SW 1271 (cell line): ENCODE measurements around the gene AHI1.

Source experiments
- DNase-seq, 2 experiments: peaks; one replicate each; lab custom pipeline; 2025; lab: John Stamatoyannopoulos, UW

The AHI1 gene

GRCh38 chr6:135451617-135452190 is 45.8 kb downstream of the AHI1 start:
- DNase-seq, result peak in 1 of 2 experiments; percentile 26

DNA sequence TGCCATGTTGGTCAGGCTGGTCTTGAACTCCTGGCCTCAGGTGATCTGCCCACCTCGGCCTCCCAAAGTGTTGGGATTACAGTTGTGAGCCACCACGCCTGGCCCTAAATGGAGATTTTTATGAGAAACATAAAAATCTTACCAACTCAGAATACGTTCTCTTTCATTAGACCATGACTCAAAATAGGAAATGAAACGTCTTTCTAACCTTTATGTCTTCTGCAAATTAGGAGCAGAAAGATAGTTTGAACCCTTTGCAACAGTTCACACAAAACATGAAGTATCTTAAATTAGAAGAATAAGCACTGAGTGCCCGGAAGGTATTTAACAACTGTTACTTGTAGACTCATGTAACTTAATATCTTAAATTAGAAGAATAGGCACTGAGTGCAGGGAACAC is 48.3 kb downstream of the AHI1 start:
- no peak for DNase-seq

DNA sequence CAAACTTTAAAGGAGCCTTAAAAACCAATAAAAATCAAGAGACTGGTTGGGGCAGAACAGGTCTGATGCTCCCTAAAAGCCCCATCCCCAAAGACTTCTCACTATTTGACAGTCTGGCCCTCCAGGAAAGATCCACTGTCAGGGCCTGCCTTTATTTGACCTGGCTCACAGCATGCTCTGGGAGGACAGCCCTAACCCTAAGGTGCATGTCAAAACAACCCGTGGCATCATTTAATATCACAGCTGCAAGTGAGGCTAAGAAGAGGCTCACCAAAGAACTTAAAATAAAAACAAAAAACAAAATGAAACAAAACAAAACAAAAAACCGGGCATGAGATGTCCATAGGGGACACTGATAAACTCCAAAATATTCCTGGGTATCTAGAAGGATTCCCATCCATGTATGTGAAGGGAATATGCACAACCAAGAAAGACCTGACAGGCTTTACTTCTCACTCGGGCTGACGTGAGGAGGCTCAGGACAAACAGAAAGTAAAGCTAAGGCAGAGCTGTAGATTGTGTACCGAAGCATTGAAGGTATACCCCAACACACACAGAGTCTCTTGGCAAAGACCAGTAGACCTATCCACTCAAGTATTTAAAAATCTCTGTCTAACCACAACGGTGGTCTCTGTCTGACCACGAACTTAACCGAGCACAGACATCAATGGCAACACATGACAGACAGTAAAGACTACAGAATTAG is 57.3 kb downstream of the AHI1 start:
- no peak for DNase-seq

DNA sequence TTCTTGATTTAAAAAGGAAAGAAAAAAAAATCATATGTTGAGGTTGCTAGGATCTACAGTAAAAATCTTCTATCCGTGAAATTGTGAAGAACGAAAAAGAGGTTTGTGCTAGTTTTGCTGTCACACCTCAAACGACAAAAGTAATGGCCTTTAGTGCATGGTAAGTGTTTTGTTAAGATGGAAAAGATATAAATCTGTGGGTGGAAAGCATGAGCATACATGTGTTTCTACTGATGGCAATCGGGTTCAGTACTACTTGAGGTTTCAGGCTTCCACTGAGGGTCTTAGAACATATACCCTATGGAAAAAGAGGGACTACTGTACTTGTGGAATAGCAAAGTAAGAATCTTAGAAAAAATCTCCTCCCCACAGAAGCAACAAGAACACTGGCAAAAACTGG is 58.0 kb downstream of the AHI1 start:
- DNase-seq, result no peak

- DNase-seq, result peak in 1 of 2 experiments; percentile 29
Observed at GRCh38 chr6:135438907-135439535, 58.5 kb downstream of the AHI1 start.

- DNase-seq, result no peak
Observed at GRCh38 chr6:135434991-135435390, 62.5 kb downstream of the AHI1 start.

DNA sequence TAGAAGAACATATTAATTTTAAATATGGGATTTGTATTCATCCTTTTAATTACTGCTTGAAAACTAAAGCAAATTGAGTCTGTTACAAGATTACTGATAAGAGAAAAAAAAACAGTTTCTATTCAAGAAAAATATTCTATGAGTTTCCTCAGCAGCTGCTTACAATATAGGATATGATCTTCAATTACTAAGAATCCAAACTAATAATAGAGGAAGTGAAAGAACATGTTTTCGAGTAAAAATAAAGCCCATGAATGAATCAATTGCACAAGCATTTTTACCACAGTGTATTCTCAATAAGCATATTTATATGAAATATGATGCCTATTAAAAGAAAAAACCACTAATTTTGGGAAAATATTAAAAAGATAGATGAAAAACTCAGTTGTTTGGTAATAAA is 63.4 kb downstream of the AHI1 start:
- DNase-seq, result no peak

DNA sequence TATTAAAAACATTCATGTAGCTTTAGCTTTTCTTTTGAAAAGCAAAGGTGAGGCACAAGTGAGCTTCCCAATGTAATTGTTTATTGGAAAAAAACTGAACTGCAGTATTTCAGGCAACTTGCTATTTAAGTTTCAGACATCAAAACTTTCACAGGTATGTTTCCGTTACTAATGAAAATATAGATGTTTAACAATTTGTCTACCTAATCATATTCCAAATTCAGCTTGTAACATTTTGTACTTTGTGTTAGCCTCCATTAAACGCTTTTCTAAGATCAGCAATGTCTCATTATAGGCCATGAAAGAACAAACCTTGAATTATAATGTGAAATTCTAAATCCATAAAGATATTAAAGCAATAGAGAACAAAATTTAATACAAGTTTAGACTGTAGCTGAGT is 69.5 kb downstream of the AHI1 start:
- no peak for DNase-seq

DNA sequence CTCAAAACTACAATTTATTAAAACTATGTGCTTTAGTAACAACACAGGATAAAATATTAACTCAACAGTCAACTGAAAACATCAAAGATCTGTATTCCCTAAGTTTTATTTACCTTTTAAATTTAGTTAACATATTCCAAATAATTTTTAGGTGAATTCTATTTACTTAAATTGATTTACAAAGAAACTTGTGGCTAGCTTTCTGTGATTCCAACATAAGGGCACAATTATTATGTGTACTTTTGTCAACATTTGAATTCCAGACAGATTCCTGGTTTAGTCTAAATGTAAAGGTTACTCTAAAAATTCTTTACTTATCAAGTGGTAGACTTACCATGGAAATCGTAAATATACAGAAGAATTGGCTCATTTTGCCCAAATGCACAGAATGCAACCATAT is 70.7 kb downstream of the AHI1 start:
- DNase-seq, result no peak

DNA sequence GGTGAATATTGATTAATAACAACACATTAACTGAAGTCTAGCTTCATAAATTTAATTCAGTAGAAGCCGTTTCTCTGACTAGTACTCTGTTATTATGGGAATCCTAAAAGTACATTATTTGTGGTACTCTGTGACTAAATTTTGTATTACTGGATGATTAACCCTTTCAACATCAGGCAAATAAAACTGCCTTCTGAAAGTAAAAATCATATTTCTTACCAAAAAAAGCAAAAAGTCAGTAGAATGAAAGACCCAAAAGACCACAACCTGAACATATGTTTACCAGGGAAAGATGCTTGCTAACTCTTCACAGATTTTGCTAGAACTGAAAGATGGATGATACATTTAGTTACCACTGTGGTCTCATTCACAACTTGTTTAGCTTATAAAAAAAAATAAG is 73.2 kb downstream of the AHI1 start:
- no peak for DNase-seq

DNA sequence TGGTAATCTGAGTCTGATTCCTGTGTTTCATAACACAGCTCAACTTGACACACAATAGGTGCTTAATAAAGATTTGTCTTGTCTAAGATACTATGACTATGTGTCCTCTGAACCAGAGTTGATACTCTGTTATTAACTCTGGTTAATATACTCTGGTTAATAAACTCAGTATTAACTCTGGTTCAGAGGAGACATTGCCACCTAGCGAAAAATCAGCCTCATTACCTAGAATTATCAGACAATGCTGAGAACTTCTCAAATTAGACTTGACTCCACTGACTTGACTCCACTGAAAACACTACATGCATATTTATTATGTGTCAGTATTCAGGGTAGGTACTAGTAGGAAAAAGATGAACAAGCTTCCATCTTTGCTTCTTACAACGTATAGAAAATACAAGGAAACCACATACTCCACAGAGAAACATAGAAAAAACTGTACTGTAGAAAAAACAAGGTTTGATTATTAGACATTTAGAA is 73.9 kb downstream of the AHI1 start:
- DNase-seq, result peak in 1 of 2 experiments; percentile 49

- DNase-seq, result no peak
Observed at GRCh38 chr6:135419162-135419561, 78.4 kb downstream of the AHI1 start.

DNA sequence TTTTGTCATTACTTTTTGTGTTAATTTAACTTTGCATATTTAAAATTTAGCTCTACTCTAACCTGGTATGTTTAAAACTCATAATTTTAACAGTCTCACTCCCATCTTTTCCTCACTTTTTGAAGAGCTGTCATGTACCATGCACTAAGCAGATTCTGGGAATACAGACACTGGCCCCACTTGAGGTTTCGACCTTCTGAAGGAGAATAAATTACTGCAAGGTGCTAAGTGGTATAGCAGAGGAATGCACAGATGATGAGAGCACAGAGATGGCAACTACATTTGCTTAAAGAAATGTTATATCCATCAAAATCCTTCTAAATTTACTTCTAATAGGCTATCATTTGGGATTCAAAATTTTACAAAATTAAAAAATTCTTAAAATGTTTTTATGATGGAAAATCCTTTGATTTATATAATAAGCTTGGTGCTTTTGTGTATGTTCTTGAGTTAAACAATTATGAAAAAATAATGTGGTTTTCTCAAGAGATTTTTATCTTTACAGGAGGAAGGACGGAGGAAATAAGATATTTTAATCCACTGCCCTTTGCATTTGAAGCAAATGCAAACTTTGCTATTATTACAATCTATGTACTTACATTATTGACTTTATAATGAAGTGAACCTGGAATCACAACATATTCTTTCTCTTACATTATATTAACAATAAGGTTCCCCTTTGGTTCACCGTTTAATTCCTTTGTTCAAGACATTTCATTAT is 79.3 kb downstream of the AHI1 start:
- no peak for DNase-seq

GRCh38 chr6:135412761-135413160 is 84.8 kb downstream of the AHI1 start:
- no peak for DNase-seq

DNA sequence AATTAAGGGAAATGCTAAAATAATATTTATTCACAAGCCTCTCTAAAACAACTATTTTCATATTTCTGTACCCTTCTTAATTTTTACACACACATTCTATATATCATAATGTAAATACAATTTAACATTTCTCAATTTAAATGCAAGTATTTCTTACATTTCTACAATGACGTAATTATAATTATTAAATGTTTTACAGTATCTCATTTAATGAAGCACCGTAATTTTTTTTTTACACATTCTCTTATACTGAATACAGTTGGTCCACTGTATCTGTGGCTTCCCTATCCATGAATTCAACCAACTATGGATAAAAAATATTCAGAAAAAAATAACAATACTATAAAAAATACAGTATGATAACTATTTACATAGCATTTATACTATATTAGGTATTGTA is 85.7 kb downstream of the AHI1 start:
- no peak for DNase-seq

GRCh38 chr6:135411339-135411738 is 86.2 kb downstream of the AHI1 start:
- no peak for DNase-seq

GRCh38 chr6:135410856-135411255 is 86.7 kb downstream of the AHI1 start:
- no peak for DNase-seq

- no peak for DNase-seq
Observed at GRCh38 chr6:135403584-135403983, 94.0 kb downstream of the AHI1 start.

DNA sequence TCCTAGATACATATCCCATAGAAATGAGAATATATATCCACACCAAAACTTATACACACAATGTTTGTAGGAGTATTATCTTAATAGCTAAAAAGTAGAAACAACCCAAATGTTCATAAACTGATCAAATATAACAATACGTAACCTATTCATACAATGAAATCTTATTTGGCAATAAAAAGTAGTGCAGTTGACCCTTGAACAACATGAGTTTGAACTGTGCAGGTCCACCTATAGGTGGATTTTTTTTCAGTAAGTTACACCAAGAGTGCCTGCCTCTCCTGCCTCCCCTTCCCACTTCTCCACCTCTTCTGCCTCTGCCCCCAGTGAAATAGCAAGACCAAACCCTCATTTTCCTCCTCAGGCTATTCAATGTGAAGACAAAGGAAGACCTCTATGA is 95.2 kb downstream of the AHI1 start:
- no peak for DNase-seq

DNA sequence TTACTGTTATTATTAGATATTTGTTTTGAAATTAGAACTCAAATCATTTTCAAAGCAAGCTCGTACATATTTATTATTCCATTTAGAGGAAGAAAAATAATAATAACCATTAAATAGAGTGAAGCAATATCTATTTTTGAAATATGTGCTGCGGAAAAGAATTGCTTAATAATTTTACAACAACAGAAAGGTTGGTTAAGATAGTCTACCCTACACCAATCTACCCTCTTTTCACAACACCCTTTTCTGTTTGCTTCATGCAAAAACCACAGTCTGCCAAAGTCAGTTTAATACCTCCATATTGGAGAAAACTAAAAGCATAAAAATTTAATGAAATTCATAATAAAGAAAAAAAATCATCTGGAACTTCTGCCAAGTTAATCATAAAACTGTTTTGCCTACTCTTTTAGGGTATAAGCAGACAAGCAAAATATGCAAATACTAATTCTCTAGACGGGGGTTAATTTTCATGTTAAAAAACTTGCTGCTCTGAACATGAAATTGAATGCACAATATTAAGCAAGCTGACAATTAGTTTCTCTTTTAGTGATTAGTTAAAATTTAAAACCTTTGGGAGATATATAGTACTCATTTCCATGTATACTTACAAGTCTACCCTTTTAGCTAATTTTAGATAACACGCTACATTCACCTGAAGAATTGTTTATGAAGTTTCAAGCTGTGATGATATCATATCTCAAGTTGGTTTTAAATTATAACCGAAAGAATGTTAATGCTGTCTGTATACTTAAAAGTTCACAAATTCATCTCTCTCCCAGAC is 100.2 kb downstream of the AHI1 start:
- DNase-seq, result no peak

GRCh38 chr6:135395136-135395535 is 102.4 kb downstream of the AHI1 start:
- DNase-seq, result no peak

DNA sequence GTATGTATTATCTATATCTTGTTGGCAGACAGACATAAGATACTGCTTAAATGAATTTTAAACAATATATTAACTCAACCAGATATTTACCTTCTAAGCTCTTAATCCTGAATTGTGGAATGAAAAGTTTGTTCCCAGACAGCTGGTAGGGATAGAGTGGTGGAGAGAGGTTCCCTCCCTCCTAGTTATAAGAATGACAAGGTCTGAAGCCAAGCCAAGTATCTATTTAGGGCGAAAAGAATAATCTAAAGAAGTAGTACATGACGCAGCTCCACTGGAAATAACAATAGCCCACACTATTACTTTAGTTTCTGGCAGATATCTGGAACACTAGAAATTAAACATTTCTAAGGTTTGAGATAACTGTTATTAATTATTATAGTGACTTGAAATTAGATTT is 104.3 kb downstream of the AHI1 start:
- DNase-seq, result no peak
